GM23338 (cell line): Measurements from ENCODE around the gene ZNF783. TPM values are rescaled to one million over a fixed set of nuclear protein-coding genes. Genes with fewer than 3 reads are reported as not detected.

ENCODE experiments used
- ATAC-seq: fragments of 200-7000 bp; cut with Tn5 transposase; 3 replicates; pipeline ENCODE4 v1.9.1; 2020
- DNase-seq: peaks from one replicate; pipeline ENCODE4 v3.0.0-alpha.2; 2015; ENCODE audit warnings: low spot score
- H2AFZ ChIP-seq: fragments of 200-600 bp; sonication (generic); 2 replicates; pipeline ENCODE4 v1.8.0; 2016; ENCODE audit warnings: antibody characterized with exemption, mild to moderate bottlenecking, moderate library complexity
- H3F3A ChIP-seq: fragments of 200-600 bp; sonication (generic); replicated peaks from 2 replicates; pipeline ENCODE4 v1.8.0; 2017; ENCODE audit warnings: antibody characterized with exemption, mixed run types, low read depth
- H3K27ac ChIP-seq: fragments of 200-600 bp; sonication (generic); 2 replicates; pipeline ENCODE4 v1.6.1; 2016; ENCODE audit warnings: low read depth
- H3K27me3 ChIP-seq: fragments of 200-600 bp; sonication (generic); 2 replicates; pipeline ENCODE4 v1.8.0; 2016; ENCODE audit warnings: mild to moderate bottlenecking, mixed run types, moderate library complexity; ENCODE audit not compliant: insufficient read depth
- H3K36me3 ChIP-seq: fragments of 200-600 bp; sonication (generic); 2 replicates; pipeline ENCODE4 v1.8.0; 2016; ENCODE audit warnings: mild to moderate bottlenecking; ENCODE audit not compliant: insufficient read depth
- H3K4me1 ChIP-seq: fragments of 200-600 bp; sonication (generic); 2 replicates; pipeline ENCODE4 v1.8.0; 2016; ENCODE audit warnings: mild to moderate bottlenecking, moderate library complexity; ENCODE audit not compliant: insufficient read depth
- H3K4me2 ChIP-seq: fragments of 200-600 bp; sonication (generic); 2 replicates; pipeline ENCODE4 v1.7.1; 2017; ENCODE audit warnings: mixed run types
- H3K4me3 ChIP-seq: fragments of 200-600 bp; sonication (generic); 2 replicates; pipeline ENCODE4 v1.6.1; 2016; ENCODE audit warnings: mixed run types
- H3K79me2 ChIP-seq: fragments of 200-600 bp; sonication (generic); replicated peaks from 2 replicates; pipeline ENCODE4 v1.8.0; 2017; ENCODE audit warnings: mild to moderate bottlenecking; ENCODE audit not compliant: insufficient read depth
- H3K9me2 ChIP-seq: fragments of 200-600 bp; sonication (generic); 2 replicates; pipeline ENCODE4 v1.8.0; 2017; ENCODE audit not compliant: insufficient read depth
- H4K20me1 ChIP-seq: fragments of 200-600 bp; sonication (generic); replicated peaks from 2 replicates; pipeline ENCODE4 v1.8.0; 2017; ENCODE audit warnings: mild to moderate bottlenecking; ENCODE audit not compliant: insufficient read depth
- H3K27ac Mint-ChIP-seq: 2 replicates; pipeline ENCODE4 v1.8.0; 2020; ENCODE audit warnings: inconsistent platforms, mild to moderate bottlenecking, moderate library complexity, mixed read lengths
- H3K27me3 Mint-ChIP-seq: 3 replicates; pipeline ENCODE4 v1.8.0; 2022; ENCODE audit warnings: low read depth, mild to moderate bottlenecking, moderate library complexity, mixed read lengths, inconsistent platforms; ENCODE audit not compliant: insufficient read depth, poor library complexity
- H3K36me3 Mint-ChIP-seq: 3 replicates; pipeline ENCODE4 v1.8.0; 2021; ENCODE audit warnings: low read depth, mild to moderate bottlenecking, inconsistent platforms, moderate library complexity, mixed read lengths
- H3K4me1 Mint-ChIP-seq: 3 replicates; pipeline ENCODE4 v1.8.0; 2020; ENCODE audit warnings: mild to moderate bottlenecking, inconsistent platforms, mixed read lengths
- H3K4me3 Mint-ChIP-seq: 3 replicates; pipeline ENCODE4 v1.8.0; 2021; ENCODE audit warnings: moderate library complexity, mild to moderate bottlenecking, inconsistent platforms, mixed read lengths
- H3K9me3 Mint-ChIP-seq: 3 replicates; pipeline ENCODE4 v1.8.0; 2020; ENCODE audit warnings: moderate library complexity, mild to moderate bottlenecking, inconsistent platforms, mixed read lengths
- CREB1 ChIP-seq: fragments of 250-450 bp; sonication (Bioruptor Pico); IDR thresholded peaks from 2 replicates; pipeline ENCODE4 v1.5.0; 2020; ENCODE audit warnings: low read depth, mild to moderate bottlenecking, moderate library complexity
- EZH2phosphoT487 ChIP-seq: fragments of 200-600 bp; sonication (generic); IDR thresholded peaks from one replicate; pipeline ENCODE4 v1.8.1; 2018; ENCODE audit warnings: antibody characterized with exemption; ENCODE audit not compliant: unreplicated experiment
- NANOG ChIP-seq: IDR thresholded peaks from 2 replicates; pipeline ENCODE4 v1.6.1; 2016; ENCODE audit warnings: antibody characterized with exemption, borderline replicate concordance
- POLR2AphosphoS5 ChIP-seq: IDR thresholded peaks from 2 replicates; pipeline ENCODE4 v1.6.1; 2016; ENCODE audit warnings: antibody characterized with exemption, low read depth
- STAT1 ChIP-seq: IDR thresholded peaks from one replicate; pipeline ENCODE4 v1.6.1; 2016; ENCODE audit warnings: antibody characterized with exemption; ENCODE audit not compliant: unreplicated experiment
- ZNF331 ChIP-seq: fragments of 250-450 bp; sonication (Bioruptor Pico); IDR thresholded peaks from 2 replicates; pipeline ENCODE4 v1.5.0; 2020; ENCODE audit warnings: low read depth, mild to moderate bottlenecking, moderate library complexity
- polyA plus RNA-seq: library from polyadenylated mRNA; unstranded; fragments of >200 nt; fragmentation: Nextera tagmentation; extraction: Ambion mirVana; gene quantifications from 2 replicates; pipeline ENCODE4 v1.2.1, GENCODE V29; 2016
- total RNA-seq: library from RNA; depleted of rRNA; stranded (reverse); fragments of >200 nt; shearing (Covaris generic); gene quantifications from 2 replicates; pipeline ENCODE4 v1.2.3, GENCODE V29; 2014
- TF ChIP-seq, protein P1 (sequence below): fragments of 250-450 bp; sonication (Bioruptor Pico); IDR thresholded peaks from 2 replicates; pipeline ENCODE4 v1.5.0; 2020; ENCODE audit warnings: mild to moderate bottlenecking, moderate library complexity

The ZNF783 gene
- total and polyA plus RNA-seq, 2 experiments from 2014 or later, result 2.1 to 9.0 TPM

DNA sequence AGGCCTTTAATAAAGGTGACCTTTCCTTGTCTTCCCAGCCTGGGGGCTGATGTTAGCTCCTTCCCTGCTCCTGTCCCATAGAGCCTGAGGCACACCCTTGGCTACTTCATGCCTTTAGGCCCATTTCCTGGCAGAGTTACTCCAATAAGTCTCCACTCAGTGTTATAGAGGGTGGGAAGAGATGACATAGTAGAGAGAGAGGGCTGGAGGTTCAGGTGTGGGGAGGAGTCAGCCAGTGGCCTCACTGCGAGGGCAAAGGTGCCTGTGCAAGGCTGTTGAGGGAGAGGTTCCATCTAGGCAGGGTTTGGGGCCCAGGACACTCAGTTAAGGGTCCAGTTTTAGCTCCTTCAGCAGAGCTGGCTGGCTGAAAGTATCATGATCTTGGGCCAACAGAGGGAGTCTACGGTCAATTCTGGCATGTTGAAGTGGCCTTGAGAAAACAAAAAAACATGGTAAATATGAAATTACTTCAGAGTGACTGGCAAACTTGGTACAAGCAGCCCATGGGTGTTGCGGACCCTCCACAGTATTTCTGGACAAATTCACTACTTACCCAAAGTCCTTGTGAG lies 67.9 kb downstream of the ZNF783 start (continued):
- TF ChIP-seq, protein P1, sequence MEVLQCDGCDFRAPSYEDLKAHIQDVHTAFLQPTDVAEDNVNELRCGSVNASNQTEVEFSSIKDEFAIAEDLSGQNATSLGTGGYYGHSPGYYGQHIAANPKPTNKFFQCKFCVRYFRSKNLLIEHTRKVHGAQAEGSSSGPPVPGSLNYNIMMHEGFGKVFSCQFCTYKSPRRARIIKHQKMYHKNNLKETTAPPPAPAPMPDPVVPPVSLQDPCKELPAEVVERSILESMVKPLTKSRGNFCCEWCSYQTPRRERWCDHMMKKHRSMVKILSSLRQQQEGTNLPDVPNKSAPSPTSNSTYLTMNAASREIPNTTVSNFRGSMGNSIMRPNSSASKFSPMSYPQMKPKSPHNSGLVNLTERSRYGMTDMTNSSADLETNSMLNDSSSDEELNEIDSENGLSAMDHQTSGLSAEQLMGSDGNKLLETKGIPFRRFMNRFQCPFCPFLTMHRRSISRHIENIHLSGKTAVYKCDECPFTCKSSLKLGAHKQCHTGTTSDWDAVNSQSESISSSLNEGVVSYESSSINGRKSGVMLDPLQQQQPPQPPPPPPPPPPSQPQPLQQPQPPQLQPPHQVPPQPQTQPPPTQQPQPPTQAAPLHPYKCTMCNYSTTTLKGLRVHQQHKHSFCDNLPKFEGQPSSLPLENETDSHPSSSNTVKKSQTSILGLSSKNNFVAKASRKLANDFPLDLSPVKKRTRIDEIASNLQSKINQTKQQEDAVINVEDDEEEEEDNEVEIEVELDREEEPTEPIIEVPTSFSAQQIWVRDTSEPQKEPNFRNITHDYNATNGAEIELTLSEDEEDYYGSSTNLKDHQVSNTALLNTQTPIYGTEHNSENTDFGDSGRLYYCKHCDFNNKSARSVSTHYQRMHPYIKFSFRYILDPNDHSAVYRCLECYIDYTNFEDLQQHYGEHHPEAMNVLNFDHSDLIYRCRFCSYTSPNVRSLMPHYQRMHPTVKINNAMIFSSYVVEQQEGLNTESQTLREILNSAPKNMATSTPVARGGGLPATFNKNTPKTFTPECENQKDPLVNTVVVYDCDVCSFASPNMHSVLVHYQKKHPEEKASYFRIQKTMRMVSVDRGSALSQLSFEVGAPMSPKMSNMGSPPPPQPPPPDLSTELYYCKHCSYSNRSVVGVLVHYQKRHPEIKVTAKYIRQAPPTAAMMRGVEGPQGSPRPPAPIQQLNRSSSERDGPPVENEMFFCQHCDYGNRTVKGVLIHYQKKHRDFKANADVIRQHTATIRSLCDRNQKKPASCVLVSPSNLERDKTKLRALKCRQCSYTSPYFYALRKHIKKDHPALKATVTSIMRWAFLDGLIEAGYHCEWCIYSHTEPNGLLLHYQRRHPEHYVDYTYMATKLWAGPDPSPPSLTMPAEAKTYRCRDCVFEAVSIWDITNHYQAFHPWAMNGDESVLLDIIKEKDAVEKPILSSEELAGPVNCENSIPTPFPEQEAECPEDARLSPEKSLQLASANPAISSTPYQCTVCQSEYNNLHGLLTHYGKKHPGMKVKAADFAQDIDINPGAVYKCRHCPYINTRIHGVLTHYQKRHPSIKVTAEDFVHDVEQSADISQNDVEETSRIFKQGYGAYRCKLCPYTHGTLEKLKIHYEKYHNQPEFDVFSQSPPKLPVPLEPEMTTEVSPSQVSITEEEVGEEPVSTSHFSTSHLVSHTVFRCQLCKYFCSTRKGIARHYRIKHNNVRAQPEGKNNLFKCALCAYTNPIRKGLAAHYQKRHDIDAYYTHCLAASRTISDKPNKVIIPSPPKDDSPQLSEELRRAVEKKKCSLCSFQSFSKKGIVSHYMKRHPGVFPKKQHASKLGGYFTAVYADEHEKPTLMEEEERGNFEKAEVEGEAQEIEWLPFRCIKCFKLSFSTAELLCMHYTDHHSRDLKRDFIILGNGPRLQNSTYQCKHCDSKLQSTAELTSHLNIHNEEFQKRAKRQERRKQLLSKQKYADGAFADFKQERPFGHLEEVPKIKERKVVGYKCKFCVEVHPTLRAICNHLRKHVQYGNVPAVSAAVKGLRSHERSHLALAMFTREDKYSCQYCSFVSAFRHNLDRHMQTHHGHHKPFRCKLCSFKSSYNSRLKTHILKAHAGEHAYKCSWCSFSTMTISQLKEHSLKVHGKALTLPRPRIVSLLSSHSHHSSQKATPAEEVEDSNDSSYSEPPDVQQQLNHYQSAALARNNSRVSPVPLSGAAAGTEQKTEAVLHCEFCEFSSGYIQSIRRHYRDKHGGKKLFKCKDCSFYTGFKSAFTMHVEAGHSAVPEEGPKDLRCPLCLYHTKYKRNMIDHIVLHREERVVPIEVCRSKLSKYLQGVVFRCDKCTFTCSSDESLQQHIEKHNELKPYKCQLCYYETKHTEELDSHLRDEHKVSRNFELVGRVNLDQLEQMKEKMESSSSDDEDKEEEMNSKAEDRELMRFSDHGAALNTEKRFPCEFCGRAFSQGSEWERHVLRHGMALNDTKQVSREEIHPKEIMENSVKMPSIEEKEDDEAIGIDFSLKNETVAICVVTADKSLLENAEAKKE (CRISPR knock-in tag), result no peak
- TF ChIP-seq POLR2AphosphoS5 (no peak), CREB1 (CRISPR knock-in tag) (no peak), STAT1 (no peak), NANOG (no peak), EZH2phosphoT487 (no peak), ZNF331 (CRISPR knock-in tag) (no peak)

DNA sequence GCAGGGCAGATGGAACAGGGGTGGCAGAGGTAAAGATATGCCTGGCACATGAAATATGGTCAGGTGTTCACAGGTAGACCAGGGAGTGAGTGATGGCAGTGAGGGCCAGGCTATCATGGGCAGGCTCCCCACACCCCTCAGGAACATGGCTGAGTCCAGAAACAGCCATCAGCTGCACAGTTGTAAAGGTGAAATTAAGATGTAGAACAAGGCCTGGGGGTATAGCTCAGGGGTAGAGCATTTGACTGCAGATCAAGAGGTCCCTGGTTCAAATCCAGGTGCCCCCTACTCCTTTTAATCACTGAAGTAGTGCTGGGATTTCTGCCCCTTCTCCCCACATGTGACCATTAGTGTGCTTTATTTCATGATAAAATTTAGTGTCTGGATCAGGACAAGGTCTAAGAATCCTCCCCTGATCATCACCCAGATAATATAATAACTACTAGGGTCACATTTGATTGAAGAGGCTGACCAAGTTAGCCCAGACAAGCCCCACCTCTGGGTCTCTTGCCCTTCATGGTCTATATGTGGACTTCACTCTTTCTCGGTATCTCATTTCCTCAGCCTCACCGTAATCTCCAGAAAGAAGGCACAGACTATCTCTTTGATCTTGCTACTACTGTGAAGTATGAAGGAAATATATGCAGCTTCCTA lies 69.0 kb downstream of the ZNF783 start:
- no peak overlapping the region for H2AFZ ChIP-seq
- H3K4me3 ChIP-seq, result no peak overlapping the region
- no peaks in the 10 kb centered on the region for H3F3A ChIP-seq
- H3K27ac Mint-ChIP-seq, result no peak overlapping the region
- TF ChIP-seq, protein P1 (CRISPR knock-in tag), result no peak
- TF ChIP-seq NANOG, result no peak
- no peak for TF ChIP-seq EZH2phosphoT487
- TF ChIP-seq ZNF331 (CRISPR knock-in tag), result no peak
- no peaks in the 10 kb centered on the region for H3K4me1 ChIP-seq
- H3K9me2 ChIP-seq, result 0 out of 2 replicates have a peak, but pooled peaks cover 3% of the 10 kb centered on the region
- ATAC-seq (peak; percentile 63), DNase-seq (no peak)
- H3K79me2 ChIP-seq, result no peaks in the 10 kb centered on the region
- H3K27me3 ChIP-seq, result no peaks in the 10 kb centered on the region
- peaks cover 5% of the 10 kb centered on the region; the same call in 2 of the 3 replicates for H3K36me3 Mint-ChIP-seq
- H3K27ac ChIP-seq, result no peak overlapping the region
- no peaks in the 10 kb centered on the region for H4K20me1 ChIP-seq
- peaks cover 11% of the 10 kb centered on the region for H3K27me3 Mint-ChIP-seq
- H3K9me3 Mint-ChIP-seq, result peaks cover 30% of the 10 kb centered on the region
- no peaks in the 10 kb centered on the region for H3K36me3 ChIP-seq
- no peaks in the 10 kb centered on the region for H3K4me1 Mint-ChIP-seq
- H3K4me2 ChIP-seq, result no peak overlapping the region
- H3K4me3 Mint-ChIP-seq, result peak overlapping the region; percentile 25; the same call in 2 of the 3 replicates
